Body of pancreas (tissue), 4 donors: ENCODE results near the gene CCDC102B.
"Not testable (repeated sequence)": the region's sequence is repeated elsewhere in the genome, so short reads cannot be mapped to it uniquely, and the experiment has no call there.

ENCODE experiments used
- POLR2A ChIP-seq, 3 donors: fragments of 450-650 bp; IDR thresholded peaks; one replicate each; pipeline ENCODE4 v1.6.1; 2016; ENCODE audit warnings: antibody characterized with exemption in 3 of 3, mild to moderate bottlenecking in 2 of 3
- TF ChIP-seq, protein P1 (sequence below), 7 experiments: fragments of 450-650 bp in 4 of 7; fragments of 200-600 bp in 3 of 7; sonication (generic) in 3 of 7; IDR thresholded peaks; one replicate each; pipeline ENCODE4 v1.5.1; 2016 to 2019; ENCODE audit warnings: antibody characterized with exemption in 7 of 7

GRCh38 chr18:68790290-68790689 lies 7.6 kb upstream of the CCDC102B start:
- TF ChIP-seq, protein P1, sequence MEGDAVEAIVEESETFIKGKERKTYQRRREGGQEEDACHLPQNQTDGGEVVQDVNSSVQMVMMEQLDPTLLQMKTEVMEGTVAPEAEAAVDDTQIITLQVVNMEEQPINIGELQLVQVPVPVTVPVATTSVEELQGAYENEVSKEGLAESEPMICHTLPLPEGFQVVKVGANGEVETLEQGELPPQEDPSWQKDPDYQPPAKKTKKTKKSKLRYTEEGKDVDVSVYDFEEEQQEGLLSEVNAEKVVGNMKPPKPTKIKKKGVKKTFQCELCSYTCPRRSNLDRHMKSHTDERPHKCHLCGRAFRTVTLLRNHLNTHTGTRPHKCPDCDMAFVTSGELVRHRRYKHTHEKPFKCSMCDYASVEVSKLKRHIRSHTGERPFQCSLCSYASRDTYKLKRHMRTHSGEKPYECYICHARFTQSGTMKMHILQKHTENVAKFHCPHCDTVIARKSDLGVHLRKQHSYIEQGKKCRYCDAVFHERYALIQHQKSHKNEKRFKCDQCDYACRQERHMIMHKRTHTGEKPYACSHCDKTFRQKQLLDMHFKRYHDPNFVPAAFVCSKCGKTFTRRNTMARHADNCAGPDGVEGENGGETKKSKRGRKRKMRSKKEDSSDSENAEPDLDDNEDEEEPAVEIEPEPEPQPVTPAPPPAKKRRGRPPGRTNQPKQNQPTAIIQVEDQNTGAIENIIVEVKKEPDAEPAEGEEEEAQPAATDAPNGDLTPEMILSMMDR (IDR thresholded peaks at IDR 0.05): not testable (repeated sequence)
- not testable (repeated sequence) for TF ChIP-seq POLR2A (IDR thresholded peaks at IDR 0.05)
